A673 (cell line): ENCODE results near the gene CHAD.

Experiments
- EZH2 ChIP-seq: fragments of 200-600 bp; sonication (generic); IDR thresholded peaks from 2 replicates; pipeline ENCODE4 v1.6.1; 2017; ENCODE audit warnings: borderline replicate concordance, low read depth, mild to moderate bottlenecking, mixed read lengths, antibody characterized with exemption, low read length; ENCODE audit not compliant: poor library complexity, severe bottlenecking
- TF ChIP-seq, protein P1 (sequence below): fragments of 300-800, 200-600 bp; sonication (generic); conservative IDR thresholded peaks from 2 replicates; pipeline ENCODE4 v1.5.1; 2017; ENCODE audit warnings: low read depth, mild to moderate bottlenecking, antibody characterized with exemption, low read length, moderate library complexity, mixed read lengths

GRCh38 chr17:50506298-50506697 lies 37.6 kb upstream of the CHAD start:
- TF ChIP-seq, protein P1, sequence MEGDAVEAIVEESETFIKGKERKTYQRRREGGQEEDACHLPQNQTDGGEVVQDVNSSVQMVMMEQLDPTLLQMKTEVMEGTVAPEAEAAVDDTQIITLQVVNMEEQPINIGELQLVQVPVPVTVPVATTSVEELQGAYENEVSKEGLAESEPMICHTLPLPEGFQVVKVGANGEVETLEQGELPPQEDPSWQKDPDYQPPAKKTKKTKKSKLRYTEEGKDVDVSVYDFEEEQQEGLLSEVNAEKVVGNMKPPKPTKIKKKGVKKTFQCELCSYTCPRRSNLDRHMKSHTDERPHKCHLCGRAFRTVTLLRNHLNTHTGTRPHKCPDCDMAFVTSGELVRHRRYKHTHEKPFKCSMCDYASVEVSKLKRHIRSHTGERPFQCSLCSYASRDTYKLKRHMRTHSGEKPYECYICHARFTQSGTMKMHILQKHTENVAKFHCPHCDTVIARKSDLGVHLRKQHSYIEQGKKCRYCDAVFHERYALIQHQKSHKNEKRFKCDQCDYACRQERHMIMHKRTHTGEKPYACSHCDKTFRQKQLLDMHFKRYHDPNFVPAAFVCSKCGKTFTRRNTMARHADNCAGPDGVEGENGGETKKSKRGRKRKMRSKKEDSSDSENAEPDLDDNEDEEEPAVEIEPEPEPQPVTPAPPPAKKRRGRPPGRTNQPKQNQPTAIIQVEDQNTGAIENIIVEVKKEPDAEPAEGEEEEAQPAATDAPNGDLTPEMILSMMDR = no peak
- TF ChIP-seq EZH2 = no peak
